PC-3 (cell line): ENCODE results near the gene IL34. TPM values are rescaled to one million over a fixed set of nuclear protein-coding genes. Genes with fewer than 3 reads are reported as not detected.
A peak's percentile ranks its signal among the peaks of the same experiment; 100 is the strongest.
"Not testable (repeated sequence)": the region's sequence is repeated elsewhere in the genome, so short reads cannot be mapped to it uniquely, and the experiment has no call there.

ENCODE experiments used
- ATAC-seq: fragments of 200-7000 bp; cut with Tn5 transposase; 2 replicates; pipeline ENCODE4 v1.9.1; 2020; ENCODE audit warnings: mild to moderate bottlenecking, moderate library complexity
- BruUV-seq: library from RNA; stranded (reverse); fragments of 400-500 nt; replicated peaks from 2 replicates; lab custom pipeline; 2021; lab: Mats Ljungman, UMichigan
- CTCF ChIA-PET: fragments of 300-600 bp; sonication (Branson Sonifier 250); formaldehyde crosslinking; loops from one replicate; lab custom pipeline; 2022; ENCODE audit warnings: antibody characterized with exemption; lab: Charles Lee
- POLR2A ChIA-PET: fragments of 300-600 bp; sonication (Branson Sonifier 250); formaldehyde crosslinking; loops from one replicate; lab custom pipeline; 2022; ENCODE audit warnings: antibody characterized with exemption; ENCODE audit not compliant: unreplicated experiment; lab: Charles Lee
- DNase-seq: peaks from one replicate; pipeline ENCODE4 v3.0.0-alpha.2; 2015
- H2AFZ ChIP-seq: fragments of 300-600 bp; sonication (generic); 2 replicates; pipeline ENCODE4 v1.6.0; 2016; ENCODE audit warnings: antibody characterized with exemption, low read length
- H3F3A ChIP-seq: fragments of 300-600 bp; sonication (generic); one replicate; pipeline ENCODE4 v1.6.0; 2017; ENCODE audit warnings: antibody characterized with exemption, low read length, control low read depth, mild to moderate bottlenecking; ENCODE audit not compliant: unreplicated experiment
- H3K27ac ChIP-seq: fragments of 300-600 bp; sonication (generic); 2 replicates; pipeline ENCODE4 v1.5.1; 2016; ENCODE audit warnings: mild to moderate bottlenecking, low read length
- H3K27me3 ChIP-seq: fragments of 300-600 bp; sonication (generic); 2 replicates; pipeline ENCODE4 v1.6.1; 2016; ENCODE audit warnings: low read length, mixed read lengths
- H3K36me3 ChIP-seq: fragments of 300-600 bp; sonication (generic); 2 replicates; pipeline ENCODE4 v1.6.1; 2016; ENCODE audit warnings: low read depth, mixed run types, low read length, mixed read lengths
- H3K4me1 ChIP-seq: fragments of 300-600 bp; sonication (generic); 2 replicates; pipeline ENCODE4 v1.5.1; 2016; ENCODE audit warnings: low read length; ENCODE audit not compliant: insufficient read depth
- H3K4me2 ChIP-seq: fragments of 300-600 bp; sonication (generic); 2 replicates; pipeline ENCODE4 v1.6.0; 2016; ENCODE audit warnings: low read length
- H3K4me3 ChIP-seq: fragments of 300-600 bp; sonication (generic); 2 replicates; pipeline ENCODE4 v1.5.1; 2016; ENCODE audit warnings: mild to moderate bottlenecking, low read length, mixed read lengths
- H3K79me2 ChIP-seq: fragments of 300-600 bp; sonication (generic); 2 replicates; pipeline ENCODE4 v1.6.1; 2017; ENCODE audit warnings: low read length, mixed read lengths
- H3K9ac ChIP-seq: fragments of 300-600 bp; sonication (generic); 2 replicates; pipeline ENCODE4 v1.6.0; 2016; ENCODE audit warnings: mild to moderate bottlenecking, low read length
- H3K9me2 ChIP-seq: fragments of 300-600 bp; sonication (generic); replicated peaks from 2 replicates; pipeline ENCODE4 v1.6.1; 2016; ENCODE audit warnings: mixed run types, low read length, mixed read lengths
- H3K9me3 ChIP-seq: fragments of 300-600 bp; sonication (generic); 2 replicates; pipeline ENCODE4 v1.6.1; 2016; ENCODE audit warnings: low read length, mixed read lengths
- H4K20me1 ChIP-seq: fragments of 300-600 bp; sonication (generic); 2 replicates; pipeline ENCODE4 v1.6.1; 2016; ENCODE audit warnings: low read length, mixed read lengths
- CTCF ChIP-seq: fragments of 300-600 bp; sonication (generic); conservative IDR thresholded peaks from 2 replicates; pipeline ENCODE4 v1.5.1; 2017; ENCODE audit warnings: antibody characterized with exemption, low read depth, mild to moderate bottlenecking, low read length
- EZH2phosphoT487 ChIP-seq: fragments of 300-600 bp; sonication (generic); IDR thresholded peaks from 2 replicates; pipeline ENCODE4 v1.6.1; 2018; ENCODE audit warnings: mild to moderate bottlenecking, antibody characterized with exemption, low read length, borderline replicate concordance
- intact Hi-C: fragments of 100-400 bp; cut with micrococcal nuclease; formaldehyde crosslinking; loops from 2 replicates; pipeline ENCODE4 v1.9.0; 2023
- total RNA-seq: library from RNA; depleted of rRNA; stranded (reverse); fragments of >200 nt; gene quantifications from 2 replicates; pipeline ENCODE4 v1.2.3, GENCODE V29; 2014

Gene IL34
- total RNA-seq, 1 experiment from 2014 or later: not detected

- Histone ChIP-seq H3K4me1 (peaks cover 8% of the 10 kb centered on the region), H3K9ac (no peak overlapping the region), H3F3A (no peaks in the 10 kb centered on the region), H3K9me3 (no peaks in the 10 kb centered on the region), H3K4me3 (no peak overlapping the region), H3K27me3 (no peaks in the 10 kb centered on the region), H2AFZ (no peak overlapping the region), H3K4me2 (no peak overlapping the region), H4K20me1 (no peaks in the 10 kb centered on the region), H3K36me3 (no peaks in the 10 kb centered on the region), H3K79me2 (no peaks in the 10 kb centered on the region), H3K9me2 (no peaks in the 10 kb centered on the region), H3K27ac (no peak overlapping the region)
- DNase-seq (no peak), ATAC-seq (no peak)
- intact Hi-C loops: no loop called here
- TF ChIP-seq CTCF (0 out of 2 replicates have a peak, but pooled peaks have one; percentile 12), EZH2phosphoT487 (no peak)
- POLR2A ChIA-PET: no interaction called here
- CTCF ChIA-PET: no interaction called here
- no TSS peak for BruUV-seq
Measured at GRCh38 chr16:70638814-70639792, 7.3 kb upstream of the IL34 start.

- Histone ChIP-seq H3K9ac (no peak overlapping the region), H3K9me3 (no peaks in the 10 kb centered on the region), H3K4me2 (no peak overlapping the region), H3K9me2 (no peaks in the 10 kb centered on the region), H3F3A (no peaks in the 10 kb centered on the region), H2AFZ (no peak overlapping the region), H3K4me3 (no peak overlapping the region), H4K20me1 (no peaks in the 10 kb centered on the region), H3K27ac (no peak overlapping the region), H3K79me2 (no peaks in the 10 kb centered on the region), H3K27me3 (no peaks in the 10 kb centered on the region), H3K36me3 (no peaks in the 10 kb centered on the region), H3K4me1 (no peaks in the 10 kb centered on the region)
- POLR2A ChIA-PET: no interaction called here
- intact Hi-C loops: no loop called here
- ATAC-seq: no peak
- BruUV-seq: no TSS peak
- CTCF ChIA-PET: no interaction called here
- no peak for DNase-seq
- no peak for TF ChIP-seq EZH2phosphoT487
Measured at GRCh38 chr16:70642633-70643032, 3.7 kb upstream of the IL34 start.

GRCh38 chr16:70643264-70643663 lies 3.1 kb upstream of the IL34 start:
- CTCF ChIA-PET, H3F3A ChIP-seq, POLR2A ChIA-PET, BruUV-seq, H3K9ac ChIP-seq, H4K20me1 ChIP-seq, H3K9me2 ChIP-seq, H2AFZ ChIP-seq, H3K4me3 ChIP-seq, DNase-seq, H3K4me2 ChIP-seq, H3K79me2 ChIP-seq, H3K36me3 ChIP-seq, H3K4me1 ChIP-seq, intact Hi-C loops, ATAC-seq, H3K27me3 ChIP-seq, H3K9me3 ChIP-seq, H3K27ac ChIP-seq: not testable (repeated sequence)
